Endothelial cell of umbilical vein (primary cell): ENCODE data around the gene ZMAT3. TPM values are rescaled to one million over a fixed set of nuclear protein-coding genes. Genes with fewer than 3 reads are reported as not detected.

Experiments used
- BruUV-seq: library from RNA; stranded (reverse); fragments of 400-500 nt; replicated peaks from 2 replicates; lab custom pipeline; 2021; lab: Mats Ljungman, UMichigan
- CTCF ChIA-PET: fragments of 300-600, 350-600 bp; sonication (Branson Sonifier 250); formaldehyde crosslinking; loops from one replicate; lab custom pipeline; 2021; ENCODE audit warnings: antibody characterized with exemption, inconsistent platforms; lab: Charles Lee
- POLR2A ChIA-PET: fragments of 300-600, 350-600 bp; sonication (Branson Sonifier 250); formaldehyde crosslinking; loops from one replicate; lab custom pipeline; 2021; ENCODE audit warnings: antibody characterized with exemption, inconsistent platforms; lab: Charles Lee
- DNase-seq: peaks from one replicate; pipeline ENCODE4 v3.0.0-alpha.2; 2011; ENCODE audit warnings: low read depth, low spot score
- FAIRE-seq: peaks from 2 replicates; lab custom pipeline; 2011; peaks lifted over from hg19 to GRCh38; lab: Jason Lieb, UNC
- H2AFZ ChIP-seq: 2 replicates; pipeline ENCODE4 v1.6.0; 2012; ENCODE audit warnings: low read depth, low read length, control low read depth, inconsistent platforms
- H3K27ac ChIP-seq: 2 replicates; pipeline ENCODE4 v1.5.1; 2011; ENCODE audit warnings: low read depth, mild to moderate bottlenecking, control low read depth, low read length, moderate library complexity; ENCODE audit not compliant: insufficient read depth
- H3K27me3 ChIP-seq, 2 experiments: 2 replicates each; pipeline versions ENCODE4 v1.6.0 to v1.6.1; 2011; ENCODE audit warnings: low read length in 2 of 2, mixed read lengths in 1 of 2; ENCODE audit not compliant: control insufficient read depth in 2 of 2, insufficient read depth in 2 of 2
- H3K36me3 ChIP-seq, 2 experiments: 2 replicates in 1 of 2; 3 replicates in 1 of 2; pipeline ENCODE4 v1.5.1; 2011; ENCODE audit warnings: low read length in 2 of 2, mild to moderate bottlenecking in 1 of 2, moderate library complexity in 1 of 2; ENCODE audit not compliant: control insufficient read depth in 2 of 2, insufficient read depth in 2 of 2; ENCODE audit errors: extremely low read depth in 1 of 2
- H3K4me1 ChIP-seq: 3 replicates; pipeline ENCODE4 v1.5.1; 2011; ENCODE audit warnings: mild to moderate bottlenecking, low read length; ENCODE audit not compliant: control insufficient read depth, insufficient read depth; ENCODE audit errors: extremely low read depth
- H3K4me2 ChIP-seq: 2 replicates; pipeline ENCODE4 v1.6.1; 2011; ENCODE audit warnings: low read length, control low read depth, mixed read lengths; ENCODE audit not compliant: insufficient read depth
- H3K4me3 ChIP-seq, 3 experiments: fragments of 200-600 bp in 1 of 3; sonication (generic), shearing (Covaris generic) in 1 of 3; replicated peaks in 1 of 3; 2 replicates each; pipeline ENCODE4 v1.5.1; 2011 to 2016; ENCODE audit warnings: control low read depth in 3 of 3, low read length in 3 of 3, mild to moderate bottlenecking in 2 of 3, inconsistent platforms in 1 of 3, low read depth in 1 of 3, moderate library complexity in 1 of 3; ENCODE audit not compliant: insufficient read depth in 1 of 3
- H3K79me2 ChIP-seq: 2 replicates; pipeline ENCODE4 v1.6.0; 2012; ENCODE audit warnings: low read length, inconsistent platforms; ENCODE audit not compliant: control insufficient read depth, insufficient read depth
- H3K9ac ChIP-seq: replicated peaks from 2 replicates; pipeline ENCODE3; 2011; ENCODE audit warnings: low read length, control low read depth; ENCODE audit not compliant: insufficient read depth; ENCODE audit errors: extremely low read depth
- H3K9me1 ChIP-seq: replicated peaks from 3 replicates; pipeline ENCODE4 v1.6.0; 2011; ENCODE audit warnings: mild to moderate bottlenecking, low read length; ENCODE audit not compliant: control insufficient read depth, insufficient read depth; ENCODE audit errors: extremely low read depth
- H3K9me3 ChIP-seq: replicated peaks from 2 replicates; pipeline ENCODE4 v1.5.1; 2012; ENCODE audit warnings: low read length, inconsistent platforms; ENCODE audit not compliant: control insufficient read depth, insufficient read depth
- H4K20me1 ChIP-seq: replicated peaks from 2 replicates; pipeline ENCODE3; 2011; ENCODE audit warnings: mild to moderate bottlenecking, low read length; ENCODE audit not compliant: control insufficient read depth, insufficient read depth; ENCODE audit errors: extremely low read depth
- CTCF ChIP-seq, 2 donors: IDR thresholded peaks; 1 replicate in 1 of 2; 2 replicates in 1 of 2; pipeline ENCODE4 v1.5.1; 2011; ENCODE audit warnings: low read length in 2 of 2, mild to moderate bottlenecking in 2 of 2, moderate library complexity in 2 of 2, control low read depth in 1 of 2, inconsistent platforms in 1 of 2, low read depth in 1 of 2; ENCODE audit not compliant: insufficient read depth in 1 of 2; ENCODE audit errors: extremely low read depth in 1 of 2
- EZH2 ChIP-seq: IDR thresholded peaks from 2 replicates; pipeline ENCODE4 v1.6.1; 2012; ENCODE audit warnings: borderline replicate concordance, low read depth, mild to moderate bottlenecking, moderate library complexity, low read length, inconsistent platforms; ENCODE audit not compliant: severe bottlenecking
- FOS ChIP-seq: IDR thresholded peaks from 2 replicates; pipeline ENCODE4 v1.6.1; 2011; ENCODE audit warnings: mild to moderate bottlenecking, low read length, moderate library complexity, borderline replicate concordance; ENCODE audit not compliant: insufficient read depth
- GATA2 ChIP-seq: IDR thresholded peaks from 2 replicates; pipeline ENCODE4 v1.7.0; 2011; ENCODE audit warnings: low read depth, mild to moderate bottlenecking, moderate library complexity, mixed read lengths, low read length; ENCODE audit not compliant: insufficient read length, insufficient read depth
- JUN ChIP-seq: IDR thresholded peaks from 2 replicates; pipeline ENCODE4 v1.6.1; 2011; ENCODE audit warnings: borderline replicate concordance, low read depth; ENCODE audit not compliant: insufficient read length, insufficient read depth
- MAX ChIP-seq: IDR thresholded peaks from 2 replicates; pipeline ENCODE4 v1.6.1; 2011; ENCODE audit not compliant: insufficient read depth, insufficient read length
- MYC ChIP-seq: IDR thresholded peaks from one replicate; pipeline ENCODE4 v1.6.1; 2011; ENCODE audit warnings: mild to moderate bottlenecking, low read depth, low read length
- POLR2A ChIP-seq: IDR thresholded peaks from 2 replicates; pipeline ENCODE4 v1.6.1; 2012; ENCODE audit warnings: low read depth, mild to moderate bottlenecking, control low read depth, low read length
- POLR2AphosphoS5 ChIP-seq: IDR thresholded peaks from 2 replicates; pipeline ENCODE4 v1.6.1; 2012; ENCODE audit warnings: low read depth, mild to moderate bottlenecking, control low read depth, low read length, moderate library complexity; ENCODE audit not compliant: insufficient read depth
- dilution Hi-C: fragments of 300-500 bp; cut with MboI; formaldehyde crosslinking; loops from one replicate; pipeline ENCODE4 v1.15.0; 2019; ENCODE audit warnings: low sequenced_read_pairs; ENCODE audit not compliant: extremely low pct_ligation_motif_present
- intact Hi-C: fragments of 100-400 bp; cut with micrococcal nuclease; formaldehyde crosslinking; loops from one replicate; pipeline ENCODE4 v1.10.0; 2022
- polyA plus RNA-seq, 4 experiments: library from polyadenylated mRNA; depleted of rRNA in 3 of 4; stranded (reverse) in 3 of 4; unstranded in 1 of 4; fragments of >200 nt; gene quantifications; 2 replicates each; pipeline versions ENCODE4 v1.2.1 to v1.2.3, GENCODE V29; 2011 to 2012; ENCODE audit warnings: missing spikeins in 1 of 4
- total RNA-seq: library from RNA; stranded (reverse); gene quantifications from 2 replicates; pipeline ENCODE4 v1.2.3, GENCODE V29; 2021

The ZMAT3 gene
- total and polyA plus RNA-seq, 2 donors (not counting 3 experiments of a cell fraction or from before 2014, with no cell fraction given) = 13.2 to 33.1 TPM

DNA sequence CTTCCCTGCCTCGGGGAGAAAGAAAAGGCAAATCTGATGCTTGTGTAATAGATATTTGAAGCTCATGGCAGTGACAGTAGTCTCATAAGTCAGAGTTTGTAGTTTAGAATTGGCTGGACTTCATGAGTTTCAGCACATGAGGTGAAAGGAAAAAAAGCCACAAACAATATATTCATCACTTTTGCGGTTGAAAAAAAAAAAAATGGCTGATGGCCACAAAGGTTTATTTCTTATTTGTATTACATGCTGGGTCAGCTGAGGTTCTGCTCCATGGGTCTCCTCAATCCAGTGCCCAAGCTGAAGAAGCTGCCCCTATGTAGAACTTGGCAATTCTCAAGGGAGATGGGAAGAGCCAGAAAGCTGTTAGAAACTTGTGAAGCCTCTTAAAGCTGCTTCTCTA lies 2.2 kb upstream of the ZMAT3 start:
- H3K27ac ChIP-seq = no peak overlapping the region
- dilution Hi-C loops (no loop called here), intact Hi-C loops (no loop called here)
- CTCF ChIA-PET = interaction anchor here (1.4 kb wide), 1 partner anchor 10 kb away, joined by 6 read pairs; no protein-coding TSS in a partner anchor
- no peak overlapping the region for H3K4me2 ChIP-seq
- H3K4me3 ChIP-seq = no peak overlapping the region
- H3K9me3 ChIP-seq = no peaks in the 10 kb centered on the region
- H3K27me3 ChIP-seq = no peaks in the 10 kb centered on the region
- no peaks in the 10 kb centered on the region for H3K9me1 ChIP-seq
- no TSS peak for BruUV-seq
- H3K36me3 ChIP-seq = no peaks in the 10 kb centered on the region
- POLR2A ChIA-PET = no interaction called here
- H3K79me2 ChIP-seq = peaks cover 20% of the 10 kb centered on the region
- H4K20me1 ChIP-seq = no peaks in the 10 kb centered on the region
- TF ChIP-seq JUN = no peak
- no peak for TF ChIP-seq MAX
- TF ChIP-seq POLR2A = no peak
- TF ChIP-seq CTCF (IDR thresholded peaks at IDR 0.05; ENCODE audit: extremely low read depth in 1 of 2, insufficient read depth in 1 of 2, low read depth in 1 of 2, low read length in 2 of 2) = no peak
- TF ChIP-seq MYC = no peak
- no peak for TF ChIP-seq EZH2
- TF ChIP-seq FOS = no peak
- no peak for TF ChIP-seq GATA2
- TF ChIP-seq POLR2AphosphoS5 = no peak
- DNase-seq = no peak
- peaks cover 3% of the 10 kb centered on the region for H3K4me1 ChIP-seq
- no peak overlapping the region for H2AFZ ChIP-seq
- H3K9ac ChIP-seq = no peak overlapping the region
- no peak for FAIRE-seq
